ENCODE data around the gene ANG.

The ANG gene

DNA sequence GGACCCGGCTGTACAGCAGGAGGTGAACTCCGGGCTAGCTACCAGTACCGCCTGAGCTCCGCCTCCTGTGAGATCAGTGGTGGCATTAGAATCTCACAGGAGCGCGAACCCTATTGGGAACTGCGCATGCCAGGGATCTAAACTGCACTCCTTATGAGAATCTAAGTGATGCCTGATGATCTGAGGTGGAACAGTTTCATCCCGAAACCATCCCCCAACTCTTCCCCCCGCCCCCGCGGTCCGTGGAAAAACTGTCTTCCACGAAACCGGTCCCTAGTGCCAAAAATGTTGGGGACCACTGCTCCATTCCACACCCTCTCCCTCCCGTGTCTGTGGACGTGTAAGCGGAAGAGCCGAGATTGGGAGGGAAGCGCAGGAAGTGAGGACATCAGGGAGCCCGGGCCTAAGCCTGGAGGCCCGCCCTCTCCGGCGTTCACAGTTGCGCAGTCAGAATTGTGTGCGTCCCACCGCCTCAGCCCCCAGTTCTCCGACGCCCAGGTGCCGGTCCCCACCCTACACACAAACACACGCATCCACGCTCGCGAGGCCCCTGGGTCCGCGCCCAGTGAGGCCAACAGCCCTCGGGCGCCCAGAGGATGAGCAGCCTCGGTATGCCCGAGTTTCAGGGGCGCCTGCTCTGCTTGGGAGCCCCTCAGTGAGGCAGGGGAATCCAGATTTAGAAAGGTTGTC, 6.0 kb upstream of the ANG start:
- DNase-seq (ENCODE audit: extremely low read depth, low read depth), result peak; percentile 77
- H3K4me3 ChIP-seq (replicated peaks; ENCODE audit: low read depth, low read length), result peak overlapping the region; percentile 82
- TF ChIP-seq, protein P1, sequence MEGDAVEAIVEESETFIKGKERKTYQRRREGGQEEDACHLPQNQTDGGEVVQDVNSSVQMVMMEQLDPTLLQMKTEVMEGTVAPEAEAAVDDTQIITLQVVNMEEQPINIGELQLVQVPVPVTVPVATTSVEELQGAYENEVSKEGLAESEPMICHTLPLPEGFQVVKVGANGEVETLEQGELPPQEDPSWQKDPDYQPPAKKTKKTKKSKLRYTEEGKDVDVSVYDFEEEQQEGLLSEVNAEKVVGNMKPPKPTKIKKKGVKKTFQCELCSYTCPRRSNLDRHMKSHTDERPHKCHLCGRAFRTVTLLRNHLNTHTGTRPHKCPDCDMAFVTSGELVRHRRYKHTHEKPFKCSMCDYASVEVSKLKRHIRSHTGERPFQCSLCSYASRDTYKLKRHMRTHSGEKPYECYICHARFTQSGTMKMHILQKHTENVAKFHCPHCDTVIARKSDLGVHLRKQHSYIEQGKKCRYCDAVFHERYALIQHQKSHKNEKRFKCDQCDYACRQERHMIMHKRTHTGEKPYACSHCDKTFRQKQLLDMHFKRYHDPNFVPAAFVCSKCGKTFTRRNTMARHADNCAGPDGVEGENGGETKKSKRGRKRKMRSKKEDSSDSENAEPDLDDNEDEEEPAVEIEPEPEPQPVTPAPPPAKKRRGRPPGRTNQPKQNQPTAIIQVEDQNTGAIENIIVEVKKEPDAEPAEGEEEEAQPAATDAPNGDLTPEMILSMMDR (IDR thresholded peaks at IDR 0.05; ENCODE audit: low read depth, low read length, missing control alignments), result no peak

DNA sequence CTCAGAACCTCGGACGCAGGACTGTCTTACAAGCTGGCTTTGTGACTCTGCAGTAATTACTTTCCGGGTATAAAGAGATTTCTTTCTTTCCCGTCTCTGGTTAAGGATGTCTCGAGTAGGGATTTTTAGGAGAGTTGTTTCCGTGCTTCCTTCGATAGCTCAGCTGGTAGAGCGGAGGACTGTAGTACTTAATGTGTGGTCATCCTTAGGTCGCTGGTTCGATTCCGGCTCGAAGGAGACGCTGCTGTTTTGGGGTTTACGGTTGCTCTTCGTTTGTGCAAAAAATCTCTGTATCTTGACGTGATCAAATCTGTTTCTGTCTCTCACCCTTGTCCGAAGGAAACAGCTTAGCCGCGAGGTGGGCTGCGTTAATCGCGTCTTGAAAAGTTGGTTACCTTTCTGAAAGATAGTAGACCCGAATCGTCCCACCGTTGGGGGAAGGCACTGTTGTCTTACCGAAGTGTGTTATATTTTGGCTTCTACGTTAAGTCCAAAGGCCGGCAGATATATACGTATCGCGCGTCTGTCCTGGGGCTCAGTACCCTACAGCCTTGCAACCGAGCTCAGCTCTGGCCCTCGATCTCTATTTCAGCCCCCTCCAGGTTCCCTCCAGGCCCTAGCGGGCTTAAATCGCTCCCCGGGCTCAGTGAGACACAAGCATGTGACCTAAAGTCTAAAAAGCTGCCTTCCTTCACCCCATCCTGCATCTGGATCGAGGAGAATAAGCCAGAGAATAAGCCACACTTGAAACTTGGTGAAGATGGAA, 5.3 kb upstream of the ANG start:
- DNase-seq (ENCODE audit: extremely low read depth, low read depth), result peak; percentile 93
- TF ChIP-seq, protein P1 (IDR thresholded peaks at IDR 0.05; ENCODE audit: low read depth, low read length, missing control alignments), result no peak
- peak overlapping the region; percentile 82 for H3K4me3 ChIP-seq (replicated peaks; ENCODE audit: low read depth, low read length)

DNA sequence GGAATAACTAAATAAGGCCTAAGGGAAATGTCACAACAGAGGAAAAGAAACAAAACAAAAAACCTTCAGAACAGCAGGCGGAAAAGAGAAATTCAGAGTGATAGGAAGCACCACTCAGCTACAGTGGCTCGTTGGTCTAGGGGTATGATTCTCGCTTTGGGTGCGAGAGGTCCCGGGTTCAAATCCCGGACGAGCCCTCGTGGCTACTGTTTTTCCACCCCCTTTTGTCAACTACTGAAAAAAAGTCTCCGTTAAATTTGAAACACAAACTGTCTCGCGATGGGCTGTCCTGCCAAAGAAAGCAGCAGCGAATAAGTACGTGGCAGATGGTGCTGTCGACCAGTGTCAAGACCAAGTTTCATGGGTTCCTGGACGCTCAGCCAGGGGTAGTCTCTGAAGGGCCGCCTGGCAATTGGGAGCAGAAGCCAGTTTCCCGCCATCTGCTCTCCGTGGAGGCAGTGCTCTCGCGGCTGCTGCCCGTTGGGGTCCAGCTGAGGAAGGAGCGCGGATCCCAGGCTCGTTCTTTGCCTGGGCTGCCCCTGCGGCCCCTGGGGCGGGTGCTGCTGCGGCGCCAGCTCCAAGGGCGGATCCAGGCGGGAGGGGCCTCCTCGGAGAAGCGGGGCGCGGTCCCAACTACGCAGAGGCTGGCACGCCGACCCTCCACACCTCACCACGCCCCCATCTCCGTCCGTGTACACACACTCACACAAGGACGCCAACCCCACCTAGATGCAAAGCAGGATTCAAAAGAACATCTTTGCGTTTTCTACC, 4.5 kb upstream of the ANG start, which contains the start of gene RNASE4:
Gene RNASE4 (plus strand): TSS at position 670 of the 771 bp plus-strand sequence. CDS start 14,812 bp downstream, outside the sequence.
- peak; percentile 82 for DNase-seq (ENCODE audit: extremely low read depth, low read depth)
- TF ChIP-seq, protein P1 (IDR thresholded peaks at IDR 0.05; ENCODE audit: low read depth, low read length, missing control alignments), result no peak
- H3K4me3 ChIP-seq (replicated peaks; ENCODE audit: low read depth, low read length), result peak within 1 kb of the TSS; percentile 82

DNA sequence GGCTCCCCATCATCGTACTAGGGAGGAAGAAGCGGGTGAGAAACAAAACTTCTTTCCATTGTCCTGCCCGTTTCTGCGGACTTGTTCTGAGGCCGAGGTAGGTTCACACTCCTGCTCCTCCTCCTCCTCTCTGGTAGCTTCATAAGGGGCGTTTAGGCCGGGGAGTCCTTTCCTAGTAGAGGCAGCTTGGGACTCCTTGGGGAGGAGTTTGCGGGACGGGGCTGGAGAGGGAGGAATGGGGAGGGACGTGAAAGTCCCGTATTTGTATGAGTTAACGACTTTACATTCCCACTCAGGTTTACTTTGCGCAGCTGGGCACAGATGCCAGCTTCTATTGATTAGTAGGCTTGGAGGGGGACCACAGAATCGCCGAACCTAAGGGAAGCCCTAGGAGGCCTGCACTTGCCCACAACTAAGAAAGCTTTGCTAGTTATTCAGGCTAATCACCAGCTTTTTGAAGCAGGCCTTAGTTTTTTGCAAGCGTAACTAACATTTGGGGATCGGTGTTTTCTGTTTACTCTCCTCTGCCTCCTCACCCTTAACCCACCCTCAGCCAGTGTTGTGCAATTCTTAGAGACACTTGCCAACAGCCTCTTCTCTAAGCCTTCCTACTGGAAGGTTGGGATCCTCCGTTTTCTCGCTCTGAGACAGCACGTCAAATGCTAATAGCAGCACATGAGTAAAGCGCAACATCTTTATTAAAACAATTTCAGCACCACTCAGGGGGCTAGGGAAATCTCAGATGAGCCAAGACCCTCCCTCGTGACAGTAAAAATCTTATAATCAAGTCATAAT, 3.7 kb upstream of the ANG start:
- DNase-seq (ENCODE audit: extremely low read depth, low read depth), result no peak
- H3K4me3 ChIP-seq (replicated peaks; ENCODE audit: low read depth, low read length), result peak overlapping the region; percentile 82
- TF ChIP-seq, protein P1 (IDR thresholded peaks at IDR 0.05; ENCODE audit: low read depth, low read length, missing control alignments), result no peak

DNA sequence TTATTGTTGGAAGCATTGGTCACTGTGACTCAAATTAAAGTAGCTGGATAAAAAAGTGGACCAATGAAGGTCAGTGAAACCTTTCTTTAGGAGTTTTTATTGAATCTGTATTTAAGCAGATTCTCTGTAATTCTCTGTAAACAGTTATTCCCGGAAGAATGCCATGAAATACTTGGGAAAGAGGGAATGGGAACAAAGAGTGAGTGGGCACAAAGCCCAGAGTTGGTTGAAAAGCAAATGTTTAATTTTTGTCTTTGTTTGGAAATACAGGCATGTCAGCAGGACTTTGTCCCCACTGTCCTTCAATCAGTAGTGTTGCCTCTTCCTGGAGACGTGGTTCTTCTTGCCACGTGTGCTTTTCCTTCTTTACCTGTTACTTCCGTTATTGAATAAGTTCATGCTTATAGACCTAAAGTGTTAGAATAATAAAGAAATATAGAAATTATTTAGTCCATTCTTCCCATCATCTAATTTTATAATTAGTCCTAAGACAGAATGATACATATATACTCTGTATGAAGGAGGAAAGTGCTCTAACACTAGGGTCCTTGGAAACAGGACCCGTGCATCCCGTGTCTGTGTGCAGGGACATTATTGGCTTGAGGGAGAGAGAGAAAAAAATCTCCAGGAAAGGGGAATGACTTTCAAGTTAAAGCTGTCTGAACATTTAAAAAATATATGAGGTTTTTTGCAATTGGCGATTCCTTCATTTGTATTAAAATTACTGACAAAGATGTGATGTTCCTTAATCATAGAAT, 2.0 kb upstream of the ANG start:
- DNase-seq (ENCODE audit: extremely low read depth, low read depth), result no peak
- no peak overlapping the region for H3K4me3 ChIP-seq (replicated peaks; ENCODE audit: low read depth, low read length)
- TF ChIP-seq, protein P1 (IDR thresholded peaks at IDR 0.05; ENCODE audit: low read depth, low read length, missing control alignments), result no peak
